Vagina (tissue), 2 donors: Measurements from ENCODE around the gene LAX1.

Experiments
- CTCF ChIP-seq, 3 experiments: fragments of 450-650 bp in 2 of 3; fragments of 200-600 bp in 1 of 3; sonication (generic) in 1 of 3; IDR thresholded peaks; one replicate each; pipeline ENCODE4 v1.5.1; 2017 to 2019; ENCODE audit warnings: antibody characterized with exemption in 3 of 3, mild to moderate bottlenecking in 2 of 3, moderate library complexity in 2 of 3
- POLR2A ChIP-seq, 2 donors: fragments of 450-650 bp; IDR thresholded peaks; one replicate each; pipeline ENCODE4 v1.6.1; 2017; ENCODE audit warnings: antibody characterized with exemption in 2 of 2, mild to moderate bottlenecking in 2 of 2, moderate library complexity in 2 of 2

DNA sequence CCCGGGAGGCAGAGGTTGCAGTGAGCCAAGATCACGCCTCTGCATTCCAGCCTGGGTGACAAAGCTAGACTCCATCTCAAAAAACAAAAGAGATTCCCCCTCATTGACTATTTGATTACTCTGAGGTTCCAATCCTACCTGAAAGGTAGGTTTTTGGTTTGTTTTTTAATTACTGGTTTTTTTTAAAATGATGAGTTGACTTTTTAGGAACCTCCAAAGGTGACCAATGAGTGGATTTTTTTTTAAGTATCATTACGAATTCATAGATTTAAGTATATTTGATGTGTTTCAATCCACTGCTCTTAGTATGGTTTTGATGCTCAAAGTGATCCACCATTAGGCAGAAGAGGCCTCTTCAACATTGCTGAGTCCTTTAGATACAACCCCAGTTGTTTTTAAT is 47.9 kb upstream of the LAX1 start:
- no peak for TF ChIP-seq POLR2A (IDR thresholded peaks at IDR 0.05)
- TF ChIP-seq CTCF (IDR thresholded peaks at IDR 0.05) = no peak
